Measurements from ENCODE around the gene MICALL1.

GRCh38 chr22:37927637-37927936 is 21.5 kb downstream of the MICALL1 start:
- no peak for TF ChIP-seq CTCF (IDR thresholded peaks at IDR 0.05)
- TF ChIP-seq POLR2A (IDR thresholded peaks at IDR 0.05), result no peak
- no peak for TF ChIP-seq EP300 (IDR thresholded peaks at IDR 0.05)
